GM12873 (cell line): ENCODE results near the gene PHLDA1.

Source experiments
- CTCF ChIP-seq: IDR thresholded peaks from 2 replicates; pipeline ENCODE4 v1.5.1; 2012; ENCODE audit warnings: low read depth, mild to moderate bottlenecking, moderate library complexity, low read length, control low read depth; ENCODE audit not compliant: insufficient read depth; ENCODE audit errors: missing control alignments

PHLDA1 gene

GRCh38 chr12:76014007-76014406, 17.6 kb downstream of the PHLDA1 start:
- no peak for TF ChIP-seq CTCF

GRCh38 chr12:76013603-76014002, 18.0 kb downstream of the PHLDA1 start:
- no peak for TF ChIP-seq CTCF

GRCh38 chr12:76012644-76013043, 18.9 kb downstream of the PHLDA1 start:
- no peak for TF ChIP-seq CTCF

GRCh38 chr12:76010732-76011458, 20.7 kb downstream of the PHLDA1 start:
- no peak for TF ChIP-seq CTCF

- TF ChIP-seq CTCF: no peak
Observed at GRCh38 chr12:76008428-76008827, 23.1 kb downstream of the PHLDA1 start.

- TF ChIP-seq CTCF: no peak
Observed at GRCh38 chr12:76007640-76008039, 23.9 kb downstream of the PHLDA1 start.

GRCh38 chr12:76006028-76006925, 25.3 kb downstream of the PHLDA1 start:
- TF ChIP-seq CTCF: no peak
